Muscle layer of colon (tissue), 2 donors: Measurements from ENCODE around the gene CHD3.

ENCODE experiments used
- H3K27ac ChIP-seq: one replicate; pipeline ENCODE4 v1.7.0; 2013; ENCODE audit warnings: low read depth, mild to moderate bottlenecking, low read length, moderate library complexity
- H3K27me3 ChIP-seq, 2 donors: one replicate each; pipeline ENCODE4 v1.7.0; 2013; ENCODE audit warnings: low read length in 2 of 2, mild to moderate bottlenecking in 2 of 2; ENCODE audit not compliant: insufficient read depth in 2 of 2, control insufficient read depth in 1 of 2
- H3K36me3 ChIP-seq: one replicate; pipeline ENCODE4 v1.7.0; 2013; ENCODE audit warnings: mild to moderate bottlenecking, low read length; ENCODE audit not compliant: insufficient read depth
- H3K4me1 ChIP-seq: one replicate; pipeline ENCODE4 v1.7.0; 2013; ENCODE audit warnings: mild to moderate bottlenecking, low read length; ENCODE audit not compliant: insufficient read depth
- H3K4me3 ChIP-seq, 2 donors: one replicate each; pipeline ENCODE4 v1.7.0; 2013; ENCODE audit warnings: low read length in 2 of 2, low read depth in 1 of 2, mild to moderate bottlenecking in 1 of 2, moderate library complexity in 1 of 2
- H3K9ac ChIP-seq: one replicate; pipeline ENCODE4 v1.7.0; 2013; ENCODE audit warnings: low read length
- H3K9me3 ChIP-seq: one replicate; pipeline ENCODE4 v1.7.0; 2013; ENCODE audit warnings: mild to moderate bottlenecking, low read length
- donor health status: abdominal sarcoma.
- donor health status: Adenocarcinoma of cecum.

The CHD3 gene

DNA sequence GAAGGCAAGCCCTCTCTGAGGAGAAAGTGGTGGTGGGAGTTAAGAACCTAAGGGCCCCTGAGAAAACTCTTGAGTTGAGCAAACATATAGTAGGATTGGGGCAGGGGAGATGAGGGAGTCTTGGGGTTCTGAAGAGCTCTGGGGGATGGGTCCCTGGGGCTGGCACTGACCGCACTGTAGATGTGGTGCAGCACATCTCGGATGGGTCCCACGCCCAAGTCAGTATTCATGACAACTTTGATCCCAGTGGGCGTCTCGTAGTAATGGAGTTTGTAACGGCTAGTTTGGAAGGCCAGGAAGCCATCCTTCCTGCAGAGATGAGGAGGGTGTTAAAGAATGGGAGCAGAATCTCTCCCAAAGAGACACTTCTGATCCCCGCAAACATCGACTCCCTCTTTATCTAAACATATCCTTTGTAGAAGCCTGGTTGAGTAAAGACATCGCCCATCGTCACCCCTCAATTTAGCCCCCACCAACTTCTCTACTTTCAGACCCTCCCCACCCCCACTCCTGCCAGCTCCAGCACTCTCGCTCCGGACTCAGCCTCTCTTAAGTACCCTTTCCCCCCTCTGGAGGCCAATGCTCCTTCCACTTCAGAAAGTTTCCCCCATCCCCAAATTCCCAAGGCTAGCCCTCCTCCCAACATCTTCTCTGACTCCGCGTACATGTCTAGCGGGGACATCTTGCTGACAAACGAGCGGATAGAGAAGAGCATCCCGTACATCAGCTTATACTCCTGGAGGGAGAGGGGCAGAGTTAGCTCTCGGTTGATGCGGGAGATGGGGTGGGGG lies 42.4 kb downstream of the CHD3 start:
- H3K4me3 ChIP-seq = peak overlapping the region; percentile 78 to 89
- H3K9ac ChIP-seq = no peak overlapping the region
- H3K27me3 ChIP-seq = peaks cover 0 to 5% of the 10 kb centered on the region in 2 donors
- H3K9me3 ChIP-seq = no peaks in the 10 kb centered on the region
- peaks cover 13% of the 10 kb centered on the region for H3K36me3 ChIP-seq
- H3K4me1 ChIP-seq = peaks cover 30% of the 10 kb centered on the region
- peak overlapping the region; percentile 64 for H3K27ac ChIP-seq

DNA sequence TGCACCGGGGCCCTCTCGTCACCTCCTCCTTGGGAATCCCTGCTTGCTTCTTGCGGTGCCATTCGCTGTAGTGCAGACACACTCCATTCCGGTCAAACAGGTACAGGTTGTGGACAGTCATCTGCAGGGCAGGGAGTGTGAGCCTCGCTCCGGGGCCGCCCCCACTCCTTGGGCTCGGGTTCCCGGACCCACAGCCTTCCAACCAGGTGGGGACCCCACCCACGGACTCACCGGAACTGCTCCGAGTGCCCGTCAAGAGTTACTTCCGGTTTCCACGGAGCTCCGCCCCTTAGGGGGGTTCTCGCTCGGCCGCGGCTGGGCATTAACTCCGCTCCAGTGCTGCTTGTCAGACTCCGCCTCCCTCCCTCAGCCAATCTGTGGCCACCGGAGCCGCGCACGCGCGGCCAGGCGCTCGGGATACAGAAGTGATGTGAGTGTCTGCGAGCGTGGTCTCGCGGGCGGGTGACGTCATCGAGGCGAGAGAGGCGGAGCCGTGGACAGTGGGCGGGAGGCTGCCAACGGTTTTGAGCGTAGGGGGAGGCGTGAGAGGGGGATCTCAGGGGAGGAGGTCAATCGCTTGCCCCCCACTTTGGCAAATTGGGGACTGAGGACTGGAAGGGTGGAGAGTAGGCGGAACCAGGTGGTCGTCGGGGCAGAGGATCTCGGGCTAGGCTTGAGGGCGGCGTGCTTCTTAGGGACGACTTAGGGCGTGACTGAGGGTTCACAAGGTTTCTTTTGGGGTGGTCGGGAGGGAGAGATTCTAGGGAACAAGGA lies 43.3 kb downstream of the CHD3 start, which contains the start of the genes CNTROB and TRAPPC1:
Gene CNTROB (plus strand): TSS at position 498 of the 774 bp plus-strand sequence. CDS start 874 bp downstream, outside the sequence.
Gene TRAPPC1 (minus strand): TSS at position 238 of the 774 bp plus-strand sequence. CDS start 117 bp downstream, at position 121.
- peaks cover 0 to 5% of the 10 kb centered on the region in 2 donors for H3K27me3 ChIP-seq
- peak within 1 kb of the TSS; percentile 64 for H3K27ac ChIP-seq
- H3K9ac ChIP-seq = peak within 1 kb of the TSS; percentile 89
- peaks cover 30% of the 10 kb centered on the region for H3K4me1 ChIP-seq
- peak within 1 kb of the TSS; percentile 78 to 89 for H3K4me3 ChIP-seq
- peaks cover 18% of the 10 kb centered on the region for H3K36me3 ChIP-seq
- H3K9me3 ChIP-seq = no peaks in the 10 kb centered on the region

DNA sequence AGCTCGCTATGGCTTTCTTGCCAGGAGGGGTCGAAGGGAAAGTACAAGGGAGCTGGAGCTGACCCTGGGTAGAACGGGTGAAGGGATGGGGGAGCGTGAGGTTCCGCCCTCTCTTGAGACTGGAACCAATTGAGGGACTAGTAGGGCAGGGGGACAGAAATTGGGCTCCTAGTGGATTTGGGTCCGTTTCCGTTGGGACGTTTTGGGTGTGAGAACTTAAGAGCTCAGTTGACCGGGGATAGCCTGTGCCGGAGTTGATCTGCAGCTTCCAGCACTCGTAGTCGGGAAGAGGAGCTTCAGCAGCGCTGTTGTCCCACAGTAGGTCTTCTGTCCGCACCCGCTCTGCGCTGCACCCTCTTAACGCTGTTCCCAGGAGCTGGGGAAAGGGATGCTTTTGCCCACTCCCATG lies 43.9 kb downstream of the CHD3 start:
- Histone ChIP-seq H3K27me3 (peaks cover 0 to 5% of the 10 kb centered on the region in 2 donors), H3K36me3 (peaks cover 23% of the 10 kb centered on the region), H3K4me1 (peaks cover 30% of the 10 kb centered on the region), H3K9me3 (no peaks in the 10 kb centered on the region), H3K27ac (peak overlapping the region; percentile 64), H3K9ac (peak overlapping the region; percentile 89), H3K4me3 (peak overlapping the region; percentile 78 to 89)

DNA sequence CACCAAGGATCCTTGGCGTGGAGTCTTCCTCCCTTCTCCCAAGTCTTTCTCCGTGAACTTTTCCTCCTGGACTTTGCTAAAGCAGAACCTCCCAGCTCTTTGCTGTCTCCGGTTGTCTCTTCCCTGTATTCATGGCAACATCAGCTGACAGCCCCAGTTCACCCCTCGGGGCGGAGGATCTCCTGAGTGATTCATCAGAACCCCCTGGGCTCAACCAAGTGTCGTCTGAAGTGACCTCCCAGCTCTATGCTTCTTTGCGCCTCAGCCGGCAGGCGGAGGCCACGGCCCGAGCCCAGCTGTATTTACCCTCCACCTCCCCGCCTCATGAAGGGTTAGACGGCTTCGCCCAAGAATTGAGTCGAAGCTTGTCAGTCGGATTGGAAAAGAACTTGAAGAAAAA lies 44.4 kb downstream of the CHD3 start:
- Histone ChIP-seq H3K4me1 (peaks cover 30% of the 10 kb centered on the region), H3K27ac (peak overlapping the region; percentile 64), H3K36me3 (peaks cover 23% of the 10 kb centered on the region)

DNA sequence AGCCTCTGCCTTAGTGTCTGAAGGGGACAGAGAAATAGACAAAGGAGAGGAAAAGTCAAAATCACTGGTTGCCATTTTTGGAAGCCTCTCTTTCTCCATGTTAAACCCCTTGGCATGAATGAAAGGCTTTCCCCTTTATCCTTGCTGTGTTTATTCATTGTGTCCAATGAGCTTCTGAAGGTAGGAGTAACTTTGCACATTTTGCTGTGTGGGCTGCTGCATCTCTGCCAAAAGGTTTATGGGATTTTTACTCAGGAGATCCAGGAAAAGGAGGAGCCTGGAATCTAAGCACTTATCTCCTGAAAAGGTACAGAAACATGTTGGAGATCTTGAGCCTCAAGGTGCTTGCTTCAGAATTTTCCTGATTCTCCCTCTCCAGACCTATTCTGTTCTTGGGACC lies 47.3 kb downstream of the CHD3 start:
- no peak overlapping the region for H3K9ac ChIP-seq
- H3K27me3 ChIP-seq = no peaks in the 10 kb centered on the region
- no peak overlapping the region for H3K27ac ChIP-seq
- H3K36me3 ChIP-seq = peaks cover 41% of the 10 kb centered on the region
- H3K4me3 ChIP-seq = no peak overlapping the region
- H3K4me1 ChIP-seq = peaks cover 26% of the 10 kb centered on the region
- H3K9me3 ChIP-seq = no peaks in the 10 kb centered on the region

More for the DNA sequence above, 44.4 kb downstream of the CHD3 start:
- H3K9me3 ChIP-seq = no peaks in the 10 kb centered on the region
- H3K9ac ChIP-seq = peak overlapping the region; percentile 89
- H3K4me3 ChIP-seq = peak overlapping the region; percentile 78 to 89
- H3K27me3 ChIP-seq = peaks cover 0 to 5% of the 10 kb centered on the region in 2 donors

DNA sequence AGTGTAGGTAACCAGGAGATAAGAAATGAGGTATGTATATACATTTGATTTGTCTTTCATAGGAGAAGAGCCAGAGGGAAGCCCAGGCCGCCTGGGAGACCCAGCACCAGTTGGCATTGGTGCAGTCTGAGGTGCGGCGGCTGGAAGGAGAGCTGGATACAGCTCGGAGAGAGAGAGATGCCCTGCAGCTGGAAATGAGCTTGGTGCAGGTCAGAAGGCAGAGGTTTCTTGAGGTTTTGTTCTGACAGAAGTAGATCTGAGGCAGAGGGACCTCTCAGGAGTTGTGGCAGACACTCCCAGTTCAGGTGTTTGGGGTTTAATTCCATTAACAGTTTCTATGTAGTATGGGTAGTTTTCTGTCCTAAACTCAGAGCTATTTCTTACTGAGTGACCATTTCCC lies 51.4 kb downstream of the CHD3 start:
- no peaks in the 10 kb centered on the region for H3K9me3 ChIP-seq
- no peaks in the 10 kb centered on the region for H3K4me1 ChIP-seq
- H3K4me3 ChIP-seq = no peak overlapping the region
- H3K27me3 ChIP-seq = no peaks in the 10 kb centered on the region
- no peak overlapping the region for H3K27ac ChIP-seq
- peaks cover 62% of the 10 kb centered on the region for H3K36me3 ChIP-seq
- H3K9ac ChIP-seq = no peak overlapping the region

DNA sequence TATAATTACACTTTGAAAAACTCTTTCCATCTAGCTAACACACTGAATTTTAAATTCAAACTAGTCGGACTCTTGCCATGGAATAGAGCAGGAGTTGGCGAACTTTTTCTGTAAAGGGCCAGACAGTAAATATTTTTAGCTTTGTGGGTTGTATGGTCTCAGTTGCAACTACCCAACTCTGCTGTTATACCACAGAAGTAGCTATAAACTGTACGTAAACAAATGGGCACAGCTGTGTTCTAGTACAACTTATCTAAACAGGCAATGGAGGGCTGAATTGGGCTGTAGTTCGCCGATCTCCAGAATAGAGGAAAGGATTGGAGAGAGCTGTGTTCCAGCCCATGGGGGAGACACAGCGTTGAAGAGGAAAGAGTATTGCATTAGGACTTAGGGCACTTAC lies 52.2 kb downstream of the CHD3 start:
- H3K4me1 ChIP-seq = no peaks in the 10 kb centered on the region
- H3K4me3 ChIP-seq = no peak overlapping the region
- peaks cover 65% of the 10 kb centered on the region for H3K36me3 ChIP-seq
- H3K27me3 ChIP-seq = no peaks in the 10 kb centered on the region
- H3K9ac ChIP-seq = no peak overlapping the region
- no peaks in the 10 kb centered on the region for H3K9me3 ChIP-seq
- no peak overlapping the region for H3K27ac ChIP-seq

DNA sequence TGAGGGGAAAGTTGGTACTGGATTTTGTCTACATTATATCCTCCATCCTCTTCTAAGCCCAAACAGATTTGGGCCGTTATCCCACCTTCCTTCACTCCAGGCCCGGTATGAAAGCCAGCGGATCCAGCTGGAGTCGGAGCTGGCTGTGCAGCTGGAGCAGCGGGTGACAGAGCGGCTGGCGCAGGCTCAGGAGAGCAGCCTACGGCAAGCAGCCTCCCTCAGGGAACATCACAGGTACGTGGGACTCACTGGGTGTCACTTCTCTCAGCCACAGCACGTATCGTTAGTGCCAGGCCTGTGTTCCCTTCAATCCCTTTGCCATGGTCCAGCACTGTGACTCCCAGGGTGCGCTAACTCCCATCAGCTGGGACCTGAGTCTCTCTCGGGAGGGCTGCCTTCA lies 54.7 kb downstream of the CHD3 start:
- Histone ChIP-seq H3K27ac (no peak overlapping the region), H3K4me3 (no peak overlapping the region), H3K9me3 (no peaks in the 10 kb centered on the region), H3K9ac (no peak overlapping the region), H3K4me1 (no peaks in the 10 kb centered on the region), H3K27me3 (no peaks in the 10 kb centered on the region), H3K36me3 (peaks cover 73% of the 10 kb centered on the region)

DNA sequence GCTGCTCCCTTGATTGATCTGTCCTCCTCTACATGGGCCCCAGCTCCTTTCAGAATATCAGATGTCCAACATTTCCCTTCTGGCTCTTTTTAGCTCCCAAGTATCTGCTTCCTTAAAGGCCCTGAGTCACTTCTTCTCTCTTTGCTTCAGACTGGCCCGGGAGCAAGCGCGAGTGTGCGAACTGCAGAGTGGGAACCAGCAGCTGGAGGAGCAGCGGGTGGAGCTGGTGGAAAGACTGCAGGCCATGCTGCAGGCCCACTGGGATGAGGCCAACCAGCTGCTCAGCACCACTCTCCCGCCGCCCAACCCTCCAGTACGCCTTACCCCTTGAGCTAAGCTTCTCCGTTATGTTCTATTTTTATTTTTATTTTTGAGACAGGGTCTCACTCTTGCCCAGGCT lies 55.7 kb downstream of the CHD3 start:
- Histone ChIP-seq H3K9me3 (no peaks in the 10 kb centered on the region), H3K27me3 (no peaks in the 10 kb centered on the region), H3K4me3 (no peak overlapping the region), H3K9ac (no peak overlapping the region), H3K4me1 (no peaks in the 10 kb centered on the region), H3K27ac (no peak overlapping the region), H3K36me3 (peaks cover 79% of the 10 kb centered on the region)

DNA sequence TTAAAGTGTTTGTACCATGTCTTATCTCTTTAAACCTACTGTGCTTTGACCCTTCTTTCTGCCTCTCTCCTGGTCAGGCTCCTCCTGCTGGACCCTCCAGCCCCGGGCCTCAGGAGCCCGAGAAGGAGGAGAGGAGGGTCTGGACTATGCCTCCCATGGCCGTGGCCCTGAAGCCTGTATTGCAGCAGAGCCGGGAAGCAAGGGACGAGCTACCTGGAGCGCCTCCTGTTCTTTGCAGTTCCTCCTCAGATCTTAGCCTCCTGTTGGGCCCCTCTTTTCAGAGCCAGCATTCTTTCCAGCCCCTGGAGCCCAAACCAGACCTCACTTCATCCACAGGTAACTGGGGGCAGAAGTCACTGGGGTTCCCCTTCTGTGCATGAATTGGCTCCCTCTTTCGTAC lies 57.1 kb downstream of the CHD3 start:
- Histone ChIP-seq H3K4me3 (no peak overlapping the region), H3K4me1 (no peaks in the 10 kb centered on the region), H3K9me3 (no peaks in the 10 kb centered on the region), H3K9ac (no peak overlapping the region), H3K27me3 (no peaks in the 10 kb centered on the region), H3K36me3 (peaks cover 70% of the 10 kb centered on the region), H3K27ac (no peak overlapping the region)

DNA sequence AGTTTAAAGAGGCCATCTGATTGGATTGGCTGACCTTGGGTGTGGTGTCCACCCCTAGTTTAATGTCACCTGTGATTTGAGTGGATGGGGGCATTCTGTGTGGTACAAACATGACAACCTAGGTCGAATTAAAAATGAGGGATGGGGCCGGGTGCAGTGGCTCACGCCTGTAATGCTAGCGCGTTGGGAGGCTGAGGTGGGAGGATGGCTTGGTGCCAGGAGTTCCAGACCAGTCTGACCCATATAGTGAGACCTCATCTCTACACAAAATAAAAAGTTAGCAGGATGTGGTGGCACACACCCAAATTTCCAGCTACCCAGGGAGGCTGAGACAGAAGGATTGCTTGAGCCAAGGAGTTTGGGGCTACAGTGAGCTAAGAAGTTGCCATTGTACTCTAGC lies 57.9 kb downstream of the CHD3 start:
- H3K27ac ChIP-seq = no peak overlapping the region
- no peaks in the 10 kb centered on the region for H3K27me3 ChIP-seq
- H3K36me3 ChIP-seq = peaks cover 62% of the 10 kb centered on the region
- H3K9ac ChIP-seq = no peak overlapping the region
- no peaks in the 10 kb centered on the region for H3K4me1 ChIP-seq
- H3K4me3 ChIP-seq = no peak overlapping the region
- H3K9me3 ChIP-seq = no peaks in the 10 kb centered on the region
